Epidermal melanocyte (primary cell): ENCODE results near the gene MCUB.
"Not testable (repeated sequence)": the region's sequence is repeated elsewhere in the genome, so short reads cannot be mapped to it uniquely, and the experiment has no call there.

ENCODE experiments used
- DNase-seq: peaks from one replicate; pipeline ENCODE4 v3.0.0; 2011; ENCODE audit warnings: low spot score; ENCODE audit not compliant: insufficient read length

Gene MCUB

GRCh38 chr4:109578846-109579245 is 18.8 kb downstream of the MCUB start:
- no peak for DNase-seq

GRCh38 chr4:109579997-109580396 is 20.0 kb downstream of the MCUB start:
- DNase-seq = not testable (repeated sequence)

- no peak for DNase-seq
These were observed 28.1 kb downstream of the MCUB start for GRCh38 chr4:109588176-109588575.

- DNase-seq = no peak
These were observed 29.1 kb downstream of the MCUB start for GRCh38 chr4:109589119-109589518.

- no peak for DNase-seq
These were observed 29.6 kb downstream of the MCUB start for GRCh38 chr4:109589605-109590004.

- no peak for DNase-seq
These were observed 30.9 kb downstream of the MCUB start for GRCh38 chr4:109590905-109591304.

- DNase-seq = no peak
These were observed 32.3 kb downstream of the MCUB start for GRCh38 chr4:109592367-109592766.

GRCh38 chr4:109595123-109595522 is 35.1 kb downstream of the MCUB start:
- DNase-seq = not testable (repeated sequence)

GRCh38 chr4:109596420-109597085 is 36.5 kb downstream of the MCUB start:
- not testable (repeated sequence) for DNase-seq

GRCh38 chr4:109599046-109599652 is 39.1 kb downstream of the MCUB start:
- DNase-seq = no peak

- no peak for DNase-seq
These were observed 40.4 kb downstream of the MCUB start for GRCh38 chr4:109600431-109600830.

GRCh38 chr4:109601336-109601735 is 41.3 kb downstream of the MCUB start:
- DNase-seq = no peak

- DNase-seq = no peak
These were observed 47.9 kb downstream of the MCUB start for GRCh38 chr4:109607976-109608375.

- DNase-seq = no peak
These were observed 48.8 kb downstream of the MCUB start for GRCh38 chr4:109608879-109609278.

GRCh38 chr4:109609431-109609830 is 49.4 kb downstream of the MCUB start:
- DNase-seq = no peak

- DNase-seq = no peak
These were observed 50.4 kb downstream of the MCUB start for GRCh38 chr4:109610489-109610888.

GRCh38 chr4:109611045-109611646 is 51.1 kb downstream of the MCUB start:
- no peak for DNase-seq

GRCh38 chr4:109614015-109614414 is 54.0 kb downstream of the MCUB start:
- DNase-seq = no peak

GRCh38 chr4:109614466-109614865 is 54.4 kb downstream of the MCUB start:
- DNase-seq = no peak

GRCh38 chr4:109615742-109616141 is 55.7 kb downstream of the MCUB start:
- no peak for DNase-seq

GRCh38 chr4:109616243-109616642 is 56.2 kb downstream of the MCUB start:
- DNase-seq = no peak

- DNase-seq = no peak
These were observed 62.6 kb downstream of the MCUB start for GRCh38 chr4:109622626-109623025.

GRCh38 chr4:109624536-109624935 is 64.5 kb downstream of the MCUB start:
- DNase-seq = no peak
